WTC11 (cell line): ENCODE data around the gene SPATA31D4. TPM values are rescaled to one million over a fixed set of nuclear protein-coding genes. Genes with fewer than 3 reads are reported as not detected.

Experiments
- ATAC-seq: fragments of 200-7000 bp; cut with Tn5 transposase; 2 replicates; pipeline ENCODE4 v1.10.0; 2021; ENCODE audit warnings: mild to moderate bottlenecking, moderate library complexity
- CTCF ChIA-PET: fragments of 300-600 bp; sonication (Branson Sonifier 250); formaldehyde crosslinking; loops from one replicate; lab custom pipeline; 2021; ENCODE audit warnings: antibody characterized with exemption; lab: Charles Lee
- POLR2A ChIA-PET: fragments of 350-600 bp; sonication (Branson Sonifier 250); formaldehyde crosslinking; loops from one replicate; lab custom pipeline; 2021; ENCODE audit warnings: antibody characterized with exemption; lab: Charles Lee
- DNase-seq: peaks from one replicate; pipeline ENCODE4 v3.0.0; 2021; ENCODE audit warnings: low spot score
- H3K27ac Mint-ChIP-seq: 2 replicates; pipeline ENCODE4 v1.8.0; 2021; ENCODE audit warnings: mixed read lengths
- H3K27me3 Mint-ChIP-seq: 2 replicates; pipeline ENCODE4 v1.8.0; 2021; ENCODE audit warnings: low read depth, mild to moderate bottlenecking, moderate library complexity, mixed read lengths
- H3K36me3 Mint-ChIP-seq: 2 replicates; pipeline ENCODE4 v1.8.0; 2021; ENCODE audit warnings: mixed read lengths
- H3K4me1 Mint-ChIP-seq: 2 replicates; pipeline ENCODE4 v1.8.0; 2022; ENCODE audit warnings: mixed read lengths
- H3K4me3 Mint-ChIP-seq: 2 replicates; pipeline ENCODE4 v1.8.0; 2021; ENCODE audit warnings: mild to moderate bottlenecking, moderate library complexity, mixed read lengths
- H3K9me3 Mint-ChIP-seq: 2 replicates; pipeline ENCODE4 v1.8.0; 2021; ENCODE audit warnings: mixed read lengths
- FOXJ3 ChIP-seq: sonication (generic); formaldehyde crosslinking; IDR thresholded peaks from 2 replicates; pipeline ENCODE4 v1.9.0; 2021; ENCODE audit warnings: missing genetic modification reagents, mild to moderate bottlenecking, borderline replicate concordance
- FOXK1 ChIP-seq: sonication (generic); formaldehyde crosslinking; IDR thresholded peaks from 2 replicates; pipeline ENCODE4 v1.8.0; 2022; ENCODE audit warnings: mild to moderate bottlenecking, moderate library complexity, missing genetic modification reagents
- MYBL2 ChIP-seq: sonication (generic); formaldehyde crosslinking; IDR thresholded peaks from 2 replicates; pipeline ENCODE4 v1.8.1; 2023; ENCODE audit warnings: mild to moderate bottlenecking, moderate library complexity, missing genetic modification reagents
- NFATC4 ChIP-seq: fragments of 250-450 bp; sonication (Bioruptor Pico); IDR thresholded peaks from 2 replicates; pipeline ENCODE4 v1.9.0; 2021; ENCODE audit warnings: mild to moderate bottlenecking
- TP53 ChIP-seq: sonication (generic); formaldehyde crosslinking; IDR thresholded peaks from 2 replicates; pipeline ENCODE4 v1.8.1; 2023; ENCODE audit warnings: mild to moderate bottlenecking, missing genetic modification reagents
- ZNF317 ChIP-seq: sonication (generic); formaldehyde crosslinking; IDR thresholded peaks from 2 replicates; pipeline ENCODE4 v1.8.1; 2023; ENCODE audit warnings: low read depth, mild to moderate bottlenecking, moderate library complexity, missing genetic modification reagents, borderline replicate concordance
- total RNA-seq: library from RNA; stranded (reverse); gene quantifications from 3 replicates; pipeline ENCODE4 v1.2.3, GENCODE V29; 2021
- TF ChIP-seq, protein P1 (sequence below): sonication (generic); formaldehyde crosslinking; IDR thresholded peaks from 2 replicates; pipeline ENCODE4 v1.8.1; 2022; ENCODE audit warnings: mild to moderate bottlenecking, missing genetic modification reagents, moderate library complexity, borderline replicate concordance
- TF ChIP-seq, protein P2 (sequence below): sonication (generic); formaldehyde crosslinking; IDR thresholded peaks from 2 replicates; pipeline ENCODE4 v1.8.1; 2022; ENCODE audit warnings: low read depth, mild to moderate bottlenecking, moderate library complexity, missing genetic modification reagents, borderline replicate concordance
- TF ChIP-seq, protein P3 (sequence below): sonication (generic); formaldehyde crosslinking; IDR thresholded peaks from 2 replicates; pipeline ENCODE4 v1.8.1; 2023; ENCODE audit warnings: mild to moderate bottlenecking, missing genetic modification reagents, moderate library complexity
- TF ChIP-seq, protein P4 (sequence below): fragments of 250-450 bp; sonication (Bioruptor Pico); IDR thresholded peaks from 2 replicates; pipeline ENCODE4 v1.9.0; 2021; ENCODE audit warnings: mild to moderate bottlenecking, borderline replicate concordance
- TF ChIP-seq, protein P5 (sequence below): sonication (generic); formaldehyde crosslinking; IDR thresholded peaks from 2 replicates; pipeline ENCODE4 v1.8.1; 2023; ENCODE audit warnings: mild to moderate bottlenecking, missing genetic modification reagents
- TF ChIP-seq, protein P6 (sequence below): sonication (generic); formaldehyde crosslinking; IDR thresholded peaks from 2 replicates; pipeline ENCODE4 v1.8.0; 2022; ENCODE audit warnings: mild to moderate bottlenecking, missing genetic modification reagents
- TF ChIP-seq, protein P7 (sequence below): fragments of 200-600 bp; IDR thresholded peaks from 2 replicates; pipeline ENCODE4 v1.8.0; 2022; ENCODE audit warnings: antibody characterized with exemption

SPATA31D4 gene
- total RNA-seq, 1 experiment from 2014 or later = not detected

DNA sequence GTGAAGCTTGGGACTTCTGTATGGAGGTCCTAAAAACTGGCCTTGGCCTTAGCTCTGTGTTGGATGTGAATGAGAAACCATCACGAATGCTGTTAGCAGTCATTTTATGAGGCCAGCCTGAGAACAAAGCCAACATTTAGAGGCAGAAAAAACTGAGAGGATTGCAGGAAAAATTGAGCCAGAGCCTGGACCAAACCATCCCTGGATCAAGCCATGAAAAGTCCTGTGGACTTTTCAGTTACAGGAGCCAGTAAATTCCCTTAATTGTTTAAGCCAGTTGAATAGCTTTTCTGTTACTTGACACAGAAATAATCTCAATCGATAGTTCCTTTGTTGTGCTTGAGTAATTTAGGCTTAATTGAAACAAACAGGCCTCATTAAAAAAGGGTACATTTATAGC lies 42.6 kb upstream of the SPATA31D4 start (continued):
- TF ChIP-seq, protein P1, sequence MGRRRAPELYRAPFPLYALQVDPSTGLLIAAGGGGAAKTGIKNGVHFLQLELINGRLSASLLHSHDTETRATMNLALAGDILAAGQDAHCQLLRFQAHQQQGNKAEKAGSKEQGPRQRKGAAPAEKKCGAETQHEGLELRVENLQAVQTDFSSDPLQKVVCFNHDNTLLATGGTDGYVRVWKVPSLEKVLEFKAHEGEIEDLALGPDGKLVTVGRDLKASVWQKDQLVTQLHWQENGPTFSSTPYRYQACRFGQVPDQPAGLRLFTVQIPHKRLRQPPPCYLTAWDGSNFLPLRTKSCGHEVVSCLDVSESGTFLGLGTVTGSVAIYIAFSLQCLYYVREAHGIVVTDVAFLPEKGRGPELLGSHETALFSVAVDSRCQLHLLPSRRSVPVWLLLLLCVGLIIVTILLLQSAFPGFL = no peak
- TF ChIP-seq, protein P2, sequence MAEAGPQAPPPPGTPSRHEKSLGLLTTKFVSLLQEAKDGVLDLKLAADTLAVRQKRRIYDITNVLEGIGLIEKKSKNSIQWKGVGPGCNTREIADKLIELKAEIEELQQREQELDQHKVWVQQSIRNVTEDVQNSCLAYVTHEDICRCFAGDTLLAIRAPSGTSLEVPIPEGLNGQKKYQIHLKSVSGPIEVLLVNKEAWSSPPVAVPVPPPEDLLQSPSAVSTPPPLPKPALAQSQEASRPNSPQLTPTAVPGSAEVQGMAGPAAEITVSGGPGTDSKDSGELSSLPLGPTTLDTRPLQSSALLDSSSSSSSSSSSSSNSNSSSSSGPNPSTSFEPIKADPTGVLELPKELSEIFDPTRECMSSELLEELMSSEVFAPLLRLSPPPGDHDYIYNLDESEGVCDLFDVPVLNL (CRISPR knock-in tag) = no peak
- no peak for TF ChIP-seq NFATC4 (CRISPR knock-in tag)
- TF ChIP-seq, protein P3, sequence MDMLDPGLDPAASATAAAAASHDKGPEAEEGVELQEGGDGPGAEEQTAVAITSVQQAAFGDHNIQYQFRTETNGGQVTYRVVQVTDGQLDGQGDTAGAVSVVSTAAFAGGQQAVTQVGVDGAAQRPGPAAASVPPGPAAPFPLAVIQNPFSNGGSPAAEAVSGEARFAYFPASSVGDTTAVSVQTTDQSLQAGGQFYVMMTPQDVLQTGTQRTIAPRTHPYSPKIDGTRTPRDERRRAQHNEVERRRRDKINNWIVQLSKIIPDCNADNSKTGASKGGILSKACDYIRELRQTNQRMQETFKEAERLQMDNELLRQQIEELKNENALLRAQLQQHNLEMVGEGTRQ (CRISPR knock-in tag) = no peak

DNA sequence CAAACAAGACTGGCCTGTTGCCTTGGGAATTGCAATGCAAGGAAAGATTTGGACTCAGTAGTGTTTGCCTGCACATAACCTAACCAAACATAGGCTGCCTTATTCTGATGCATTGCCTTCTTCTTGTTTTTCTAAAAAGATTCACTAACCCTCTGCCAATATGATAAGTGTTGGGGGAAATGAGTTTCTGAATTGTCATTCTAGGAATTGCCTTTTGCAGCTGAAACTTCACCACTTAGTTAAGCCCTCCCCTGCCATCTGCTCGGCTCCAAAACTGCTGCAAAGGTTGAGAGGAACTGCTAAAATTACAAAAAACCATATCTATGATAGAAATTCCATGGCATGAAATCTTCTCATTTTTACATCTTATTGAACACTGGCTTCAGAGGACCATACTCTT lies 41.6 kb upstream of the SPATA31D4 start:
- no peaks in the 10 kb centered on the region for H3K36me3 Mint-ChIP-seq
- POLR2A ChIA-PET = no interaction called here
- DNase-seq (no peak), ATAC-seq (no peak)
- CTCF ChIA-PET = no interaction called here
- H3K27me3 Mint-ChIP-seq = no peaks in the 10 kb centered on the region; the same call in 1 of the 2 replicates
- H3K4me3 Mint-ChIP-seq = no peak overlapping the region
- H3K4me1 Mint-ChIP-seq = no peaks in the 10 kb centered on the region
- TF ChIP-seq, protein P4, sequence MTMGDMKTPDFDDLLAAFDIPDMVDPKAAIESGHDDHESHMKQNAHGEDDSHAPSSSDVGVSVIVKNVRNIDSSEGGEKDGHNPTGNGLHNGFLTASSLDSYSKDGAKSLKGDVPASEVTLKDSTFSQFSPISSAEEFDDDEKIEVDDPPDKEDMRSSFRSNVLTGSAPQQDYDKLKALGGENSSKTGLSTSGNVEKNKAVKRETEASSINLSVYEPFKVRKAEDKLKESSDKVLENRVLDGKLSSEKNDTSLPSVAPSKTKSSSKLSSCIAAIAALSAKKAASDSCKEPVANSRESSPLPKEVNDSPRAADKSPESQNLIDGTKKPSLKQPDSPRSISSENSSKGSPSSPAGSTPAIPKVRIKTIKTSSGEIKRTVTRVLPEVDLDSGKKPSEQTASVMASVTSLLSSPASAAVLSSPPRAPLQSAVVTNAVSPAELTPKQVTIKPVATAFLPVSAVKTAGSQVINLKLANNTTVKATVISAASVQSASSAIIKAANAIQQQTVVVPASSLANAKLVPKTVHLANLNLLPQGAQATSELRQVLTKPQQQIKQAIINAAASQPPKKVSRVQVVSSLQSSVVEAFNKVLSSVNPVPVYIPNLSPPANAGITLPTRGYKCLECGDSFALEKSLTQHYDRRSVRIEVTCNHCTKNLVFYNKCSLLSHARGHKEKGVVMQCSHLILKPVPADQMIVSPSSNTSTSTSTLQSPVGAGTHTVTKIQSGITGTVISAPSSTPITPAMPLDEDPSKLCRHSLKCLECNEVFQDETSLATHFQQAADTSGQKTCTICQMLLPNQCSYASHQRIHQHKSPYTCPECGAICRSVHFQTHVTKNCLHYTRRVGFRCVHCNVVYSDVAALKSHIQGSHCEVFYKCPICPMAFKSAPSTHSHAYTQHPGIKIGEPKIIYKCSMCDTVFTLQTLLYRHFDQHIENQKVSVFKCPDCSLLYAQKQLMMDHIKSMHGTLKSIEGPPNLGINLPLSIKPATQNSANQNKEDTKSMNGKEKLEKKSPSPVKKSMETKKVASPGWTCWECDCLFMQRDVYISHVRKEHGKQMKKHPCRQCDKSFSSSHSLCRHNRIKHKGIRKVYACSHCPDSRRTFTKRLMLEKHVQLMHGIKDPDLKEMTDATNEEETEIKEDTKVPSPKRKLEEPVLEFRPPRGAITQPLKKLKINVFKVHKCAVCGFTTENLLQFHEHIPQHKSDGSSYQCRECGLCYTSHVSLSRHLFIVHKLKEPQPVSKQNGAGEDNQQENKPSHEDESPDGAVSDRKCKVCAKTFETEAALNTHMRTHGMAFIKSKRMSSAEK (CRISPR knock-in tag) = no peak
- TF ChIP-seq FOXJ3 (no peak), TP53 (CRISPR knock-in tag) (no peak), ZNF317 (CRISPR knock-in tag) (no peak), FOXK1 (no peak)
- TF ChIP-seq, protein P5, sequence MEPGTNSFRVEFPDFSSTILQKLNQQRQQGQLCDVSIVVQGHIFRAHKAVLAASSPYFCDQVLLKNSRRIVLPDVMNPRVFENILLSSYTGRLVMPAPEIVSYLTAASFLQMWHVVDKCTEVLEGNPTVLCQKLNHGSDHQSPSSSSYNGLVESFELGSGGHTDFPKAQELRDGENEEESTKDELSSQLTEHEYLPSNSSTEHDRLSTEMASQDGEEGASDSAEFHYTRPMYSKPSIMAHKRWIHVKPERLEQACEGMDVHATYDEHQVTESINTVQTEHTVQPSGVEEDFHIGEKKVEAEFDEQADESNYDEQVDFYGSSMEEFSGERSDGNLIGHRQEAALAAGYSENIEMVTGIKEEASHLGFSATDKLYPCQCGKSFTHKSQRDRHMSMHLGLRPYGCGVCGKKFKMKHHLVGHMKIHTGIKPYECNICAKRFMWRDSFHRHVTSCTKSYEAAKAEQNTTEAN (CRISPR knock-in tag) = no peak
- H3K27ac Mint-ChIP-seq = no peak overlapping the region
- H3K9me3 Mint-ChIP-seq = no peaks in the 10 kb centered on the region

DNA sequence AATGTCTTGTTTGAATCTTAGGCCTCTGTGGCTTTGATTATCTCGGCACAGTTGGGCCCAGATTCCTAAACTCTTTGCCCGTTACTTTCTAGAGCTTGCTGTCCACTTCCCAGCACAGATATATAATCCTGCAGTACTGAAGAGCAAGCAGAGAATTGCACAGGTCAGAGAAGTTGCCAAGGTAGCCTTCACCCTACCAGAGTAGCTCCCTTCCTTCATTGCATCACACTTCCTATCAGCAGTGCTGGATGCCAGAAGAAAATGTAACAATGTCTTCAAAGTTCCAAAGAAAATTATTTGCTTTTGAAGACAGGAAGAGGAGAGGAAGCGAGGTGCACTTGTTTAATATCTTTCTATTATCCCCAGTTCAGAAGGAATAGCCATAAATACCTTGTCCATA lies 38.1 kb upstream of the SPATA31D4 start:
- Mint-ChIP-seq H3K9me3 (no peaks in the 10 kb centered on the region), H3K4me1 (no peaks in the 10 kb centered on the region), H3K27ac (no peak overlapping the region), H3K27me3 (no peaks in the 10 kb centered on the region), H3K4me3 (no peak overlapping the region), H3K36me3 (no peaks in the 10 kb centered on the region)
- ChIA-PET POLR2A (interaction anchor here (0.7 kb wide), 1 partner anchor 71 kb away, joined by 4 read pairs; no protein-coding TSS in a partner anchor), CTCF (no interaction called here)
- ATAC-seq (no peak), DNase-seq (no peak)
- TF ChIP-seq TP53 (CRISPR knock-in tag) (no peak), MYBL2 (CRISPR knock-in tag) (no peak)
- TF ChIP-seq, protein P6, sequence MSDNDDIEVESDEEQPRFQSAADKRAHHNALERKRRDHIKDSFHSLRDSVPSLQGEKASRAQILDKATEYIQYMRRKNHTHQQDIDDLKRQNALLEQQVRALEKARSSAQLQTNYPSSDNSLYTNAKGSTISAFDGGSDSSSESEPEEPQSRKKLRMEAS (CRISPR knock-in tag) = no peak
- TF ChIP-seq, protein P7, sequence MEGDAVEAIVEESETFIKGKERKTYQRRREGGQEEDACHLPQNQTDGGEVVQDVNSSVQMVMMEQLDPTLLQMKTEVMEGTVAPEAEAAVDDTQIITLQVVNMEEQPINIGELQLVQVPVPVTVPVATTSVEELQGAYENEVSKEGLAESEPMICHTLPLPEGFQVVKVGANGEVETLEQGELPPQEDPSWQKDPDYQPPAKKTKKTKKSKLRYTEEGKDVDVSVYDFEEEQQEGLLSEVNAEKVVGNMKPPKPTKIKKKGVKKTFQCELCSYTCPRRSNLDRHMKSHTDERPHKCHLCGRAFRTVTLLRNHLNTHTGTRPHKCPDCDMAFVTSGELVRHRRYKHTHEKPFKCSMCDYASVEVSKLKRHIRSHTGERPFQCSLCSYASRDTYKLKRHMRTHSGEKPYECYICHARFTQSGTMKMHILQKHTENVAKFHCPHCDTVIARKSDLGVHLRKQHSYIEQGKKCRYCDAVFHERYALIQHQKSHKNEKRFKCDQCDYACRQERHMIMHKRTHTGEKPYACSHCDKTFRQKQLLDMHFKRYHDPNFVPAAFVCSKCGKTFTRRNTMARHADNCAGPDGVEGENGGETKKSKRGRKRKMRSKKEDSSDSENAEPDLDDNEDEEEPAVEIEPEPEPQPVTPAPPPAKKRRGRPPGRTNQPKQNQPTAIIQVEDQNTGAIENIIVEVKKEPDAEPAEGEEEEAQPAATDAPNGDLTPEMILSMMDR = no peak
- TF ChIP-seq, protein P3 (CRISPR knock-in tag) = no peak
